ENCODE data around the gene LRMDA. TPM values are rescaled to one million over a fixed set of nuclear protein-coding genes. Genes with fewer than 3 reads are reported as not detected.

Gene LRMDA
- total RNA-seq, 1 donor from 2014 or later = 18.7 TPM

GRCh38 chr10:75948583-75948982, 517.2 kb downstream of the LRMDA start:
- DNase-seq (ENCODE audit: low read depth) = no peak
- TF ChIP-seq, protein P1, sequence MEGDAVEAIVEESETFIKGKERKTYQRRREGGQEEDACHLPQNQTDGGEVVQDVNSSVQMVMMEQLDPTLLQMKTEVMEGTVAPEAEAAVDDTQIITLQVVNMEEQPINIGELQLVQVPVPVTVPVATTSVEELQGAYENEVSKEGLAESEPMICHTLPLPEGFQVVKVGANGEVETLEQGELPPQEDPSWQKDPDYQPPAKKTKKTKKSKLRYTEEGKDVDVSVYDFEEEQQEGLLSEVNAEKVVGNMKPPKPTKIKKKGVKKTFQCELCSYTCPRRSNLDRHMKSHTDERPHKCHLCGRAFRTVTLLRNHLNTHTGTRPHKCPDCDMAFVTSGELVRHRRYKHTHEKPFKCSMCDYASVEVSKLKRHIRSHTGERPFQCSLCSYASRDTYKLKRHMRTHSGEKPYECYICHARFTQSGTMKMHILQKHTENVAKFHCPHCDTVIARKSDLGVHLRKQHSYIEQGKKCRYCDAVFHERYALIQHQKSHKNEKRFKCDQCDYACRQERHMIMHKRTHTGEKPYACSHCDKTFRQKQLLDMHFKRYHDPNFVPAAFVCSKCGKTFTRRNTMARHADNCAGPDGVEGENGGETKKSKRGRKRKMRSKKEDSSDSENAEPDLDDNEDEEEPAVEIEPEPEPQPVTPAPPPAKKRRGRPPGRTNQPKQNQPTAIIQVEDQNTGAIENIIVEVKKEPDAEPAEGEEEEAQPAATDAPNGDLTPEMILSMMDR (IDR thresholded peaks at IDR 0.05; ENCODE audit: insufficient read depth, low read length, poor library complexity, severe bottlenecking) = no peak
- H3K4me3 ChIP-seq (ENCODE audit: low read depth, low read length) = no peak overlapping the region
- no peaks in the 10 kb centered on the region for H3K27me3 ChIP-seq (ENCODE audit: control insufficient read depth, insufficient read depth, low read length)
- H3K36me3 ChIP-seq (ENCODE audit: control insufficient read depth, insufficient read depth, low read length) = no peaks in the 10 kb centered on the region

GRCh38 chr10:75950307-75950706, 518.9 kb downstream of the LRMDA start:
- H3K27me3 ChIP-seq (ENCODE audit: control insufficient read depth, insufficient read depth, low read length) = no peaks in the 10 kb centered on the region
- no peaks in the 10 kb centered on the region for H3K36me3 ChIP-seq (ENCODE audit: control insufficient read depth, insufficient read depth, low read length)
- DNase-seq (ENCODE audit: low read depth) = no peak
- no peak overlapping the region for H3K4me3 ChIP-seq (ENCODE audit: low read depth, low read length)
- TF ChIP-seq, protein P1 (IDR thresholded peaks at IDR 0.05; ENCODE audit: insufficient read depth, low read length, poor library complexity, severe bottlenecking) = no peak

- Histone ChIP-seq H3K36me3 (ENCODE audit: control insufficient read depth, insufficient read depth, low read length) (no peaks in the 10 kb centered on the region), H3K4me3 (ENCODE audit: low read depth, low read length) (no peak overlapping the region), H3K27me3 (ENCODE audit: control insufficient read depth, insufficient read depth, low read length) (no peaks in the 10 kb centered on the region)
- TF ChIP-seq, protein P1 (IDR thresholded peaks at IDR 0.05; ENCODE audit: insufficient read depth, low read length, poor library complexity, severe bottlenecking) = no peak
- no peak for DNase-seq (ENCODE audit: low read depth)
Observed at GRCh38 chr10:75950997-75951589, 519.7 kb downstream of the LRMDA start.

DNA sequence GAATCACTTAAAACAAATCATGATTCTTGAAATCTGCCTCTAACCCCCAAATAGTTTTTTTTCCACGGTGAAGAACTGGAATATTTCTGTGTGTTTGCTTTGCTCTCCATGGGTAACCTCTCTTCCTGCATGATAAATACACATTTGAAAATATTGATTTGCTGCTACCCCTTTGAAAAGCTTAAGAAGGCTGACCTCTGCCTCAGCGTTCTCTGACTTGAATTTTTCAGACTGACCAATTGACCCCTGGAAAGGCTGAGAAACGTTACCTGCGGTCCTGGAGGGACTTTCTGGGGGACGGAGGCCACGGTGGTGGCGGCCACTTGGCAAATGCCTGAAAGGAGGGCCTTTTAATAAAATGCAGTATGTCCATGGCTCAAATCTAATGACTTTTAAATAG, 520.2 kb downstream of the LRMDA start:
- Histone ChIP-seq H3K4me3 (ENCODE audit: low read depth, low read length) (no peak overlapping the region), H3K36me3 (ENCODE audit: control insufficient read depth, insufficient read depth, low read length) (no peaks in the 10 kb centered on the region), H3K27me3 (ENCODE audit: control insufficient read depth, insufficient read depth, low read length) (no peaks in the 10 kb centered on the region)
- TF ChIP-seq, protein P1 (IDR thresholded peaks at IDR 0.05; ENCODE audit: insufficient read depth, low read length, poor library complexity, severe bottlenecking) = no peak
- no peak for DNase-seq (ENCODE audit: low read depth)

- DNase-seq (ENCODE audit: low read depth) = no peak
- Histone ChIP-seq H3K4me3 (ENCODE audit: low read depth, low read length) (no peak overlapping the region), H3K36me3 (ENCODE audit: control insufficient read depth, insufficient read depth, low read length) (no peaks in the 10 kb centered on the region), H3K27me3 (ENCODE audit: control insufficient read depth, insufficient read depth, low read length) (no peaks in the 10 kb centered on the region)
- TF ChIP-seq, protein P1 (IDR thresholded peaks at IDR 0.05; ENCODE audit: insufficient read depth, low read length, poor library complexity, severe bottlenecking) = no peak
Observed at GRCh38 chr10:75952093-75952492, 520.7 kb downstream of the LRMDA start.

GRCh38 chr10:75954486-75954885, 523.1 kb downstream of the LRMDA start:
- no peak overlapping the region for H3K4me3 ChIP-seq (ENCODE audit: low read depth, low read length)
- TF ChIP-seq, protein P1 (IDR thresholded peaks at IDR 0.05; ENCODE audit: insufficient read depth, low read length, poor library complexity, severe bottlenecking) = no peak
- H3K36me3 ChIP-seq (ENCODE audit: control insufficient read depth, insufficient read depth, low read length) = no peaks in the 10 kb centered on the region
- no peaks in the 10 kb centered on the region for H3K27me3 ChIP-seq (ENCODE audit: control insufficient read depth, insufficient read depth, low read length)
- DNase-seq (ENCODE audit: low read depth) = no peak
